ENCODE data around the gene JOSD2.

JOSD2 gene

GRCh38 chr19:50493171-50493570, 17.8 kb downstream of the JOSD2 start:
- no peak for DNase-seq (ENCODE audit: low spot score)

GRCh38 chr19:50492303-50493052, 18.5 kb downstream of the JOSD2 start:
- no peak for DNase-seq (ENCODE audit: low spot score)

GRCh38 chr19:50490991-50491472, 20.0 kb downstream of the JOSD2 start:
- no peak for DNase-seq (ENCODE audit: low spot score)

- DNase-seq (ENCODE audit: low spot score) = no peak
Measured at GRCh38 chr19:50490411-50490811, 20.6 kb downstream of the JOSD2 start.

GRCh38 chr19:50489461-50490011, 21.5 kb downstream of the JOSD2 start:
- DNase-seq (ENCODE audit: low spot score) = no peak

GRCh38 chr19:50488389-50489194, 22.4 kb downstream of the JOSD2 start:
- no peak for DNase-seq (ENCODE audit: low spot score)

- no peak for DNase-seq (ENCODE audit: low spot score)
Measured at GRCh38 chr19:50486823-50487515, 24.0 kb downstream of the JOSD2 start.

- DNase-seq (ENCODE audit: low spot score) = no peak
Measured at GRCh38 chr19:50485284-50485955, 25.6 kb downstream of the JOSD2 start.

- DNase-seq (ENCODE audit: low spot score) = no peak
Measured at GRCh38 chr19:50482916-50483315, 28.1 kb downstream of the JOSD2 start.

GRCh38 chr19:50482271-50482855, 28.6 kb downstream of the JOSD2 start:
- DNase-seq (ENCODE audit: low spot score) = no peak

GRCh38 chr19:50481351-50482149, 29.4 kb downstream of the JOSD2 start:
- no peak for DNase-seq (ENCODE audit: low spot score)

- DNase-seq (ENCODE audit: low spot score) = no peak
Measured at GRCh38 chr19:50480281-50481111, 30.5 kb downstream of the JOSD2 start.

- no peak for DNase-seq (ENCODE audit: low spot score)
Measured at GRCh38 chr19:50479761-50480251, 31.2 kb downstream of the JOSD2 start.

- peak; percentile 67 for DNase-seq (ENCODE audit: low spot score)
Measured at GRCh38 chr19:50478901-50479715, 31.9 kb downstream of the JOSD2 start.

GRCh38 chr19:50477751-50478515, 33.1 kb downstream of the JOSD2 start:
- DNase-seq (ENCODE audit: low spot score) = no peak

- no peak for DNase-seq (ENCODE audit: low spot score)
Measured at GRCh38 chr19:50476907-50477238, 34.1 kb downstream of the JOSD2 start.

GRCh38 chr19:50476224-50476906, 34.6 kb downstream of the JOSD2 start, which contains the start of the genes EMC10 and GARIN5A:
Gene EMC10, plus strand, starts transcription at chr19:50476507. Its CDS starts 38 bp downstream, at chr19:50476545.
Gene GARIN5A, minus strand, starts transcription at chr19:50476848. Its CDS starts 460 bp downstream, at chr19:50476388.
- DNase-seq (ENCODE audit: low spot score) = peak; percentile 99

Data from hepatic stellate cell (primary cell).